CD4-positive, alpha-beta T cell (primary cell): ENCODE data around the gene STAB2. TPM values are rescaled to one million over a fixed set of nuclear protein-coding genes. Genes with fewer than 3 reads are reported as not detected.

Source experiments
- ATAC-seq: fragments of 200-7000 bp; cut with Tn5 transposase; one replicate; pipeline ENCODE4 v1.10.0; 2022; ENCODE audit warnings: mild to moderate bottlenecking; ENCODE audit not compliant: poor library complexity
- CTCF ChIA-PET: fragments of 350-600 bp; sonication (Branson Sonifier 250); formaldehyde crosslinking; loops from one replicate; lab custom pipeline; 2021; ENCODE audit warnings: antibody characterized with exemption, inconsistent platforms; lab: Charles Lee
- POLR2A ChIA-PET: fragments of 350-600 bp; sonication (Branson Sonifier 250); formaldehyde crosslinking; loops from one replicate; lab custom pipeline; 2021; ENCODE audit warnings: antibody characterized with exemption, inconsistent platforms; lab: Charles Lee
- DNase-seq, 14 experiments: peaks; one replicate each; pipeline ENCODE4 v3.0.0-alpha.2; 2013 to 2020; ENCODE audit warnings: mixed read lengths in 2 of 14
- H3K27ac ChIP-seq, 2 donors: one replicate each; pipeline versions ENCODE4 v1.5.1 to v1.7.0; 2013; ENCODE audit warnings: low read length in 2 of 2, low read depth in 1 of 2, mild to moderate bottlenecking in 1 of 2
- H3K27me3 ChIP-seq, 2 experiments: 1 replicate in 1 of 2; 2 replicates in 1 of 2; pipeline versions ENCODE4 v1.6.1 to v1.7.0; 2013; ENCODE audit warnings: low read length in 2 of 2, control low read depth in 1 of 2, mild to moderate bottlenecking in 1 of 2, moderate library complexity in 1 of 2; ENCODE audit not compliant: insufficient read depth in 2 of 2, control insufficient read depth in 1 of 2
- H3K36me3 ChIP-seq: one replicate; pipeline ENCODE4 v1.6.1; 2013; ENCODE audit warnings: low read length, control low read depth; ENCODE audit not compliant: insufficient read depth
- H3K4me1 ChIP-seq: one replicate; pipeline ENCODE4 v1.6.1; 2013; ENCODE audit warnings: low read length, control low read depth; ENCODE audit not compliant: insufficient read depth
- H3K4me3 ChIP-seq: one replicate; pipeline ENCODE4 v1.5.1; 2013; ENCODE audit warnings: mild to moderate bottlenecking, low read length, moderate library complexity
- H3K9me3 ChIP-seq, 2 experiments: 1 replicate in 1 of 2; 2 replicates in 1 of 2; pipeline versions ENCODE4 v1.6.1 to v1.7.0; 2013; ENCODE audit warnings: low read length in 2 of 2, mild to moderate bottlenecking in 2 of 2, control low read depth in 1 of 2, moderate library complexity in 1 of 2; ENCODE audit not compliant: control insufficient read depth in 1 of 2, insufficient read depth in 1 of 2
- H3K27ac Mint-ChIP-seq: one replicate; pipeline ENCODE4 v1.8.0; 2020; ENCODE audit warnings: mixed read lengths
- H3K27me3 Mint-ChIP-seq: one replicate; pipeline ENCODE4 v1.8.0; 2021; ENCODE audit warnings: mixed read lengths
- H3K36me3 Mint-ChIP-seq: one replicate; pipeline ENCODE4 v1.8.0; 2021; ENCODE audit warnings: low read depth, mixed read lengths
- H3K4me1 Mint-ChIP-seq: one replicate; pipeline ENCODE4 v1.8.0; 2021; ENCODE audit warnings: low read depth, mixed read lengths
- H3K4me3 Mint-ChIP-seq: one replicate; pipeline ENCODE4 v1.8.0; 2020; ENCODE audit warnings: mild to moderate bottlenecking, mixed read lengths
- H3K9me3 Mint-ChIP-seq: one replicate; pipeline ENCODE4 v1.8.0; 2020; ENCODE audit warnings: mixed read lengths
- CTCF ChIP-seq: fragments of 200-600 bp; IDR thresholded peaks from one replicate; pipeline ENCODE4 v1.8.0; 2022; ENCODE audit warnings: antibody characterized with exemption, mild to moderate bottlenecking
- intact Hi-C, 2 experiments: fragments of 100-400 bp; cut with DNase I in 1 of 2; cut with micrococcal nuclease in 1 of 2; formaldehyde crosslinking; loops; one replicate each; pipeline versions ENCODE4 v1.15.1 to v1.9.0; 2023 to 2025; cut with DNase I, micrococcal nuclease
- total RNA-seq, 174 experiments: library from RNA in 2 of 174; stranded (reverse) in 2 of 174; gene quantifications; one replicate each; pipeline ENCODE4 v1.2.3 and lab custom pipeline; 2021 to 2026

STAB2 gene
- total RNA-seq, 2 experiments from 2014 or later, result not detected

DNA sequence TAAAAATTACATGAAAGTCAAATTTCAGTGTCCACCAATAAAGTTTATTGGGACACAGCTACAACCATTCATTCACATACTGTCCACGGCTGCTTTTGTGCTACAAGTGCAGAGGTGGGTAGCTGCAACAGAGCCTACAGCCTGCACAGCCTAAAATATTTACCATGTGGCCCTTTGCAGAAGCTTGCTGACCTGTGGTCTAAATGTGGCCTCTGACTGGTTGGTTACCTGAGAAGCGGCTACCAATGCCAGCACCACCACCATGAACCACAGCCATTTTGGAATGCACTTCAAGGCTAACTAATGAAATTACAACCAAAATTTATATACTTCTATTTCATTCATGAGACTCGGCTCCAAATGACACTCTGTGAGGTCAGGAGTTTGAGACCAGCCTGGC is 195.3 kb downstream of the STAB2 start:
- ATAC-seq, result no peak
- no peak for TF ChIP-seq CTCF
- H3K4me3 Mint-ChIP-seq, result no peak overlapping the region
- Histone ChIP-seq H3K4me3 (no peak overlapping the region), H3K27ac (no peak overlapping the region), H3K4me1 (no peaks in the 10 kb centered on the region), H3K27me3 (no peaks in the 10 kb centered on the region), H3K9me3 (no peaks in the 10 kb centered on the region), H3K36me3 (peaks cover 8% of the 10 kb centered on the region)
- CTCF ChIA-PET, result no interaction called here
- DNase-seq, result no peak
- no peaks in the 10 kb centered on the region for H3K27me3 Mint-ChIP-seq
- H3K4me1 Mint-ChIP-seq, result no peaks in the 10 kb centered on the region
- intact Hi-C loops, result no loop called here
- H3K36me3 Mint-ChIP-seq, result peaks cover 72% of the 10 kb centered on the region
- H3K27ac Mint-ChIP-seq, result no peak overlapping the region
- POLR2A ChIA-PET, result no interaction called here
- no peaks in the 10 kb centered on the region for H3K9me3 Mint-ChIP-seq

GRCh38 chr12:103783744-103784664 is 196.9 kb downstream of the STAB2 start:
- Histone ChIP-seq H3K4me1 (no peaks in the 10 kb centered on the region), H3K36me3 (peaks cover 8% of the 10 kb centered on the region), H3K9me3 (no peaks in the 10 kb centered on the region), H3K27ac (no peak overlapping the region), H3K4me3 (no peak overlapping the region), H3K27me3 (no peaks in the 10 kb centered on the region)
- no peak overlapping the region for H3K27ac Mint-ChIP-seq
- TF ChIP-seq CTCF, result no peak
- DNase-seq (no peak), ATAC-seq (no peak)
- intact Hi-C loops, result no loop called here
- H3K9me3 Mint-ChIP-seq, result no peaks in the 10 kb centered on the region
- H3K4me1 Mint-ChIP-seq, result no peaks in the 10 kb centered on the region
- ChIA-PET POLR2A (no interaction called here), CTCF (no interaction called here)
- H3K27me3 Mint-ChIP-seq, result no peaks in the 10 kb centered on the region
- H3K36me3 Mint-ChIP-seq, result peaks cover 58% of the 10 kb centered on the region
- H3K4me3 Mint-ChIP-seq, result no peak overlapping the region

GRCh38 chr12:103785243-103786031 is 198.4 kb downstream of the STAB2 start:
- Mint-ChIP-seq H3K9me3 (no peaks in the 10 kb centered on the region), H3K27me3 (no peaks in the 10 kb centered on the region), H3K4me1 (no peaks in the 10 kb centered on the region), H3K27ac (no peak overlapping the region), H3K36me3 (peaks cover 44% of the 10 kb centered on the region), H3K4me3 (no peak overlapping the region)
- H3K4me1 ChIP-seq, result no peaks in the 10 kb centered on the region
- CTCF ChIA-PET, result no interaction called here
- TF ChIP-seq CTCF, result no peak
- intact Hi-C loops, result no loop called here
- peaks cover 8% of the 10 kb centered on the region for H3K36me3 ChIP-seq
- ATAC-seq, result no peak
- no peaks in the 10 kb centered on the region for H3K27me3 ChIP-seq
- DNase-seq, result no peak
- no peak overlapping the region for H3K4me3 ChIP-seq
- H3K9me3 ChIP-seq, result no peaks in the 10 kb centered on the region
- POLR2A ChIA-PET, result no interaction called here
- no peak overlapping the region for H3K27ac ChIP-seq
